SK-N-MC (cell line): Measurements from ENCODE around the gene C5orf63.

ENCODE experiments used
- EZH2 ChIP-seq: fragments of 200-600 bp; sonication (generic); IDR thresholded peaks from one replicate; pipeline ENCODE4 v1.6.1; 2017; ENCODE audit warnings: antibody characterized with exemption
- FOXP2 ChIP-seq: optimal IDR thresholded peaks from 2 replicates; pipeline ENCODE3; 2011; ENCODE audit warnings: mild to moderate bottlenecking, moderate library complexity; ENCODE audit not compliant: insufficient read depth; ENCODE audit errors: extremely low read length, control extremely low read depth
- POLR2AphosphoS5 ChIP-seq: IDR thresholded peaks from 2 replicates; pipeline ENCODE4 v1.6.1; 2012; ENCODE audit warnings: mild to moderate bottlenecking, low read depth, low read length, borderline replicate concordance

- TF ChIP-seq POLR2AphosphoS5 (no peak), EZH2 (no peak), FOXP2 (no peak)
Measured at GRCh38 chr5:127011961-127012644, 61.2 kb downstream of the C5orf63 start.
